Thyroid gland (tissue), 4 donors: ENCODE results near the gene SMIM3.

Experiments used
- CTCF ChIP-seq, 6 experiments: fragments of 200-600 bp in 3 of 6; fragments of 450-650 bp in 3 of 6; sonication (generic) in 3 of 6; IDR thresholded peaks; one replicate each; pipeline ENCODE4 v1.5.1; 2016 to 2019; ENCODE audit warnings: antibody characterized with exemption in 6 of 6, mild to moderate bottlenecking in 2 of 6, inconsistent platforms in 1 of 6, moderate library complexity in 1 of 6
- POLR2A ChIP-seq, 2 donors: fragments of 450-650 bp; IDR thresholded peaks; one replicate each; pipeline ENCODE4 v1.6.1; 2017; ENCODE audit warnings: antibody characterized with exemption in 2 of 2, mild to moderate bottlenecking in 2 of 2, moderate library complexity in 1 of 2

- TF ChIP-seq POLR2A (IDR thresholded peaks at IDR 0.05): no peak
- TF ChIP-seq CTCF (IDR thresholded peaks at IDR 0.05): no peak
Observed at GRCh38 chr5:150809363-150809762, 30.8 kb downstream of the SMIM3 start.
